CD14-positive monocyte (primary cell): Measurements from ENCODE around the gene TTLL6. TPM values are rescaled to one million over a fixed set of nuclear protein-coding genes. Genes with fewer than 3 reads are reported as not detected.
A peak's percentile ranks its signal among the peaks of the same experiment; 100 is the strongest.

Experiments
- DNase-seq, 3 donors: peaks; one replicate each; pipeline ENCODE4 v3.0.0-alpha.2; 2011 to 2022
- H2AFZ ChIP-seq: 2 replicates; pipeline ENCODE4 v1.6.0; 2012; ENCODE audit warnings: mild to moderate bottlenecking, low read depth, low read length, inconsistent platforms; ENCODE audit not compliant: insufficient read depth, poor library complexity, severe bottlenecking
- H3K27ac ChIP-seq, 2 donors: 1 replicate in 1 of 2; 2 replicates in 1 of 2; pipeline ENCODE4 v1.5.1; 2012 to 2013; ENCODE audit warnings: low read length in 2 of 2, control low read depth in 1 of 2, inconsistent platforms in 1 of 2, low read depth in 1 of 2, mild to moderate bottlenecking in 1 of 2
- H3K27me3 ChIP-seq, 2 donors: one replicate each; pipeline versions ENCODE4 v1.6.0 to v1.6.1; 2011 to 2013; ENCODE audit warnings: low read length in 2 of 2; ENCODE audit not compliant: control insufficient read depth in 2 of 2, insufficient read depth in 2 of 2
- H3K36me3 ChIP-seq, 2 donors: replicated peaks in 1 of 2; 1 replicate in 1 of 2; 2 replicates in 1 of 2; pipeline versions ENCODE4 v1.5.1 to v1.6.1; 2012 to 2013; ENCODE audit warnings: low read length in 2 of 2, control low read depth in 1 of 2, inconsistent platforms in 1 of 2, mild to moderate bottlenecking in 1 of 2; ENCODE audit not compliant: insufficient read depth in 2 of 2, control insufficient read depth in 1 of 2
- H3K4me1 ChIP-seq, 2 donors: 1 replicate in 1 of 2; 2 replicates in 1 of 2; pipeline versions ENCODE4 v1.5.1 to v1.6.1; 2012 to 2013; ENCODE audit warnings: low read length in 2 of 2, control low read depth in 1 of 2, inconsistent platforms in 1 of 2, mild to moderate bottlenecking in 1 of 2, moderate library complexity in 1 of 2; ENCODE audit not compliant: insufficient read depth in 2 of 2, control insufficient read depth in 1 of 2
- H3K4me2 ChIP-seq: replicated peaks from 2 replicates; pipeline ENCODE3; 2012; ENCODE audit warnings: low read length, moderate library complexity, mild to moderate bottlenecking; ENCODE audit not compliant: poor library complexity, severe bottlenecking; ENCODE audit errors: extremely low read depth
- H3K4me3 ChIP-seq, 3 experiments: fragments of 200-600 bp in 1 of 3; sonication (generic) in 1 of 3; replicated peaks in 1 of 3; 1 replicate in 2 of 3; 2 replicates in 1 of 3; pipeline ENCODE4 v1.5.1; 2011 to 2013; ENCODE audit warnings: low read length in 3 of 3, mild to moderate bottlenecking in 3 of 3, control low read depth in 2 of 3, low read depth in 2 of 3, inconsistent platforms in 1 of 3, moderate library complexity in 1 of 3
- H3K79me2 ChIP-seq: 2 replicates; pipeline ENCODE4 v1.6.0; 2012; ENCODE audit warnings: mild to moderate bottlenecking, control low read depth, inconsistent platforms, low read length, moderate library complexity; ENCODE audit not compliant: insufficient read depth
- H3K9ac ChIP-seq: 2 replicates; pipeline ENCODE4 v1.6.0; 2017; ENCODE audit warnings: low read length, mild to moderate bottlenecking; ENCODE audit not compliant: insufficient read depth, poor library complexity, severe bottlenecking
- H3K9me3 ChIP-seq, 2 donors: replicated peaks in 1 of 2; 1 replicate in 1 of 2; 2 replicates in 1 of 2; pipeline versions ENCODE4 v1.5.1 to v1.6.1; 2012 to 2013; ENCODE audit warnings: low read length in 2 of 2, control low read depth in 1 of 2; ENCODE audit not compliant: control insufficient read depth in 1 of 2, insufficient read depth in 1 of 2
- H4K20me1 ChIP-seq: 2 replicates; pipeline ENCODE4 v1.6.0; 2012; ENCODE audit warnings: mild to moderate bottlenecking, low read length, control low read depth, moderate library complexity; ENCODE audit not compliant: insufficient read depth
- H3K27ac Mint-ChIP-seq, 7 donors: one replicate each; pipeline ENCODE4 v1.8.0; 2020; ENCODE audit warnings: mild to moderate bottlenecking in 7 of 7, mixed read lengths in 7 of 7, moderate library complexity in 6 of 7, inconsistent platforms in 2 of 7
- H3K27me3 Mint-ChIP-seq, 3 donors: one replicate each; pipeline ENCODE4 v1.8.0; 2021 to 2022; ENCODE audit warnings: low read depth in 3 of 3, mild to moderate bottlenecking in 3 of 3, mixed read lengths in 3 of 3, moderate library complexity in 3 of 3, inconsistent platforms in 1 of 3
- H3K36me3 Mint-ChIP-seq, 2 donors: one replicate each; pipeline ENCODE4 v1.8.0; 2020; ENCODE audit warnings: mixed read lengths in 2 of 2, inconsistent platforms in 1 of 2, mild to moderate bottlenecking in 1 of 2
- H3K4me1 Mint-ChIP-seq: one replicate; pipeline ENCODE4 v1.8.0; 2020; ENCODE audit warnings: mild to moderate bottlenecking, mixed read lengths
- H3K4me3 Mint-ChIP-seq, 2 donors: one replicate each; pipeline ENCODE4 v1.8.0; 2020; ENCODE audit warnings: mild to moderate bottlenecking in 2 of 2, mixed read lengths in 2 of 2, moderate library complexity in 1 of 2
- H3K9me3 Mint-ChIP-seq, 7 donors: one replicate each; pipeline ENCODE4 v1.8.0; 2020 to 2022; ENCODE audit warnings: mixed read lengths in 7 of 7, mild to moderate bottlenecking in 6 of 7, moderate library complexity in 6 of 7, inconsistent platforms in 2 of 7
- WGBS: methylation state at CpG from one replicate; pipeline ENCODE4 v1.1.5; 2013; ENCODE audit warnings: missing lambda C conversion rate; ENCODE audit not compliant: insufficient coverage; 5-methylcytosine and 5-hydroxymethylcytosine counted together
- intact Hi-C, 2 donors: fragments of 100-400 bp; cut with micrococcal nuclease; formaldehyde crosslinking; loops; one replicate each; pipeline versions ENCODE4 v1.15.0 to v1.15.1; 2023
- polyA plus RNA-seq, 3 donors: library from polyadenylated mRNA; depleted of rRNA in 1 of 3; unstranded in 2 of 3; stranded (reverse) in 1 of 3; fragments of 300-500 nt in 2 of 3; fragments of >200 nt in 1 of 3; fragmentation: Illumina TruSeq in 2 of 3; gene quantifications; 1 replicate in 2 of 3; 2 replicates in 1 of 3; pipeline ENCODE4 v1.2.3, GENCODE V29; 2012 to 2021
- small RNA-seq: library from RNA; depleted of rRNA; stranded (forward); fragments of <200 nt; gene quantifications from one replicate; pipeline ENCODE3, GENCODE V24; 2012; ENCODE audit warnings: low read depth; ENCODE audit not compliant: insufficient read length
- TF ChIP-seq, protein P1 (sequence below): fragments of 200-600 bp; IDR thresholded peaks from one replicate; pipeline ENCODE4 v1.8.0; 2022; ENCODE audit warnings: antibody characterized with exemption, mild to moderate bottlenecking

TTLL6 gene
- polyA plus RNA-seq, 3 donors, result not detected

DNA sequence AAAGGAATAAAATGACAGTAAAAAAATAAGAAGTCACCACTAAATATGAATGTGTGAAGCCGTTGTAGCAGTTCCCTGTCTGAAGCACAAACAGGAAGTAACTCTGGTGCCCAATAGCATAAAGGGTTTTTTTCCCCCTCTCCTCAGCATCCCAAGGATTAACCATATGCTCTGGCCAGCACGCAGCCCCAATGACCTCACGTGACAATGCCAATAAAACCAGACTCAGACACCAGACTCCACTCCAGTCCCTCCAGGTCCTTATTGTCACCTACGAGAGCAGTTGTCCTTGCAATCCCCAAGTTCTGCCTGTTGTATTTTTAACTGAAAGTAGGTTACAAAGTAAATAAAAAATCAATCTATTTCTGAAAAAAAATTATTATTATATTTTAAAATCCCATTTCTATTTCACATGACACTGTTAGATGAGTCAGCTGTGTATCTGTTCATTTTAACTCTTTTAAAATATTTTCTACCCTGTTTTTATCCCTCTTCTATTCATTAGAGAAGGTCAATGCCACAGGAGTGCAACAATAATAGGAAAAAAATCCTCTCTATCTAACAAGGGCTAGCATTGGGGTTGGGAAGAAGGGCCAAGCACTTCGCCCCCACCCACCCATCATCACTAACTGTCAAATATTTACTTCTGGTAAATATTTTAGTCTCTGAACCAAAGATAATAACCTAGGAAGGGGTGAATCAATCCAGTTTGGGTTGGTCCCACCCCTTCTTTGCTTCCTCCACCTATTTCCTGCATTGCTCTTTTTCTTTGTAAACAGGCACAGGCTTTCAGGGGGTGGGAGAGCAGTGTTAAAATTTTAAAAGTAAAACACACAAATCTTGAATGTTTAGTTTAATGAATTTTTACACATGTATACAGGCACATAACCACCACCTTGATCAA lies 101.3 kb downstream of the TTLL6 start:
- Histone ChIP-seq H3K36me3 (no peaks in the 10 kb centered on the region), H3K4me1 (peaks cover 2 to 3% of the 10 kb centered on the region in 2 donors), H2AFZ (no peak overlapping the region), H3K4me3 (no peak overlapping the region), H3K9ac (no peak overlapping the region), H3K9me3 (peaks cover 0 to 21% of the 10 kb centered on the region in 2 donors), H3K4me2 (no peak overlapping the region), H3K27ac (no peak overlapping the region), H3K27me3 (peaks cover 59 to 91% of the 10 kb centered on the region in 2 donors), H4K20me1 (no peaks in the 10 kb centered on the region), H3K79me2 (no peaks in the 10 kb centered on the region)
- DNase-seq, result no peak
- peaks cover 9% of the 10 kb centered on the region for H3K4me1 Mint-ChIP-seq
- peaks cover 74 to 88% (median 88%) of the 10 kb centered on the region in 3 donors for H3K27me3 Mint-ChIP-seq
- TF ChIP-seq, protein P1, sequence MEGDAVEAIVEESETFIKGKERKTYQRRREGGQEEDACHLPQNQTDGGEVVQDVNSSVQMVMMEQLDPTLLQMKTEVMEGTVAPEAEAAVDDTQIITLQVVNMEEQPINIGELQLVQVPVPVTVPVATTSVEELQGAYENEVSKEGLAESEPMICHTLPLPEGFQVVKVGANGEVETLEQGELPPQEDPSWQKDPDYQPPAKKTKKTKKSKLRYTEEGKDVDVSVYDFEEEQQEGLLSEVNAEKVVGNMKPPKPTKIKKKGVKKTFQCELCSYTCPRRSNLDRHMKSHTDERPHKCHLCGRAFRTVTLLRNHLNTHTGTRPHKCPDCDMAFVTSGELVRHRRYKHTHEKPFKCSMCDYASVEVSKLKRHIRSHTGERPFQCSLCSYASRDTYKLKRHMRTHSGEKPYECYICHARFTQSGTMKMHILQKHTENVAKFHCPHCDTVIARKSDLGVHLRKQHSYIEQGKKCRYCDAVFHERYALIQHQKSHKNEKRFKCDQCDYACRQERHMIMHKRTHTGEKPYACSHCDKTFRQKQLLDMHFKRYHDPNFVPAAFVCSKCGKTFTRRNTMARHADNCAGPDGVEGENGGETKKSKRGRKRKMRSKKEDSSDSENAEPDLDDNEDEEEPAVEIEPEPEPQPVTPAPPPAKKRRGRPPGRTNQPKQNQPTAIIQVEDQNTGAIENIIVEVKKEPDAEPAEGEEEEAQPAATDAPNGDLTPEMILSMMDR, result no peak
- H3K4me3 Mint-ChIP-seq, result peak overlapping the region in 1 of 2 donors; percentile 81
- peaks cover 0 to 6% of the 10 kb centered on the region in 2 donors for H3K36me3 Mint-ChIP-seq
- no peak overlapping the region for H3K27ac Mint-ChIP-seq
- intact Hi-C loops, result no loop called here
- H3K9me3 Mint-ChIP-seq, result peaks cover 0 to 19% (median 8%) of the 10 kb centered on the region in 7 donors
- WGBS, result 30% methylated on average over 2 of the region's 5 CpGs

Small RNA genes within 50 kb of the gene (small RNA-seq; reads per million reads assigned to genes)
- not detected for gene COX6B1P2
- not detected for gene MIR3185
- gene RF02132, result not detected
- gene RF02133, result not detected
- gene RN7SL125P, result not detected

Other genes with a start within 250 kb of the TTLL6 start
- gene HOXB4, start 238.9 kb downstream of the TTLL6 start, polyA plus RNA-seq, result under 1 TPM in 1 of 3 donors, not detected in 2; 0.16 TPM
- gene HOXB3, start 227.0 kb downstream of the TTLL6 start, polyA plus RNA-seq, result under 1 TPM in 1 of 3 donors, not detected in 2; 0.56 TPM
- gene HOXB5, start 223.4 kb downstream of the TTLL6 start, polyA plus RNA-seq, result not detected
- gene HOXB6, start 212.2 kb downstream of the TTLL6 start, polyA plus RNA-seq, result not detected
- gene HOXB7, start 206.2 kb downstream of the TTLL6 start, polyA plus RNA-seq, result not detected
- gene HOXB8, start 201.9 kb downstream of the TTLL6 start, polyA plus RNA-seq, result not detected
- gene HOXB9, start 190.9 kb downstream of the TTLL6 start, polyA plus RNA-seq, result not detected
- not detected for gene PRAC1, start 94.7 kb downstream of the TTLL6 start, polyA plus RNA-seq
- gene PRAC2, start 94.0 kb downstream of the TTLL6 start, polyA plus RNA-seq, result not detected
- gene HOXB13, start 88.5 kb downstream of the TTLL6 start, polyA plus RNA-seq, result not detected
- 100 to 1,000 TPM in 2 of 3 donors, 10 to 100 TPM in 1; 87.5 to 280 (median 214) TPM for gene CALCOCO2, start 13.8 kb upstream of the TTLL6 start, polyA plus RNA-seq
- 100 to 1,000 TPM; 118 to 199 (median 161) TPM for gene ATP5MC1, start 75.6 kb upstream of the TTLL6 start, polyA plus RNA-seq
- gene UBE2Z, start 91.2 kb upstream of the TTLL6 start, polyA plus RNA-seq, result 10 to 100 TPM; 35.8 to 44.7 (median 40.0) TPM
- gene SNF8, start 127.6 kb upstream of the TTLL6 start, polyA plus RNA-seq, result 100 to 1,000 TPM in 2 of 3 donors, 10 to 100 TPM in 1; 91.6 to 162 (median 145) TPM
- gene GIP, start 151.4 kb upstream of the TTLL6 start, polyA plus RNA-seq, result not detected
- gene IGF2BP1, start 180.2 kb upstream of the TTLL6 start, polyA plus RNA-seq, result not detected